Mucosa of stomach (tissue), 1 donor: ENCODE measurements around the gene TOP3B.

Experiments
- H3K27me3 ChIP-seq: one replicate; pipeline ENCODE4 v1.7.0; 2013; ENCODE audit warnings: mild to moderate bottlenecking, low read length; ENCODE audit not compliant: control insufficient read depth, insufficient read depth
- H3K36me3 ChIP-seq: one replicate; pipeline ENCODE4 v1.7.0; 2013; ENCODE audit warnings: low read length; ENCODE audit not compliant: control insufficient read depth, insufficient read depth
- H3K4me1 ChIP-seq: one replicate; pipeline ENCODE4 v1.7.0; 2013; ENCODE audit warnings: mild to moderate bottlenecking, low read length; ENCODE audit not compliant: control insufficient read depth, insufficient read depth
- H3K4me3 ChIP-seq: one replicate; pipeline ENCODE4 v1.7.0; 2013; ENCODE audit warnings: low read length
- H3K9ac ChIP-seq: one replicate; pipeline ENCODE4 v1.7.0; 2013; ENCODE audit warnings: mild to moderate bottlenecking, low read length, moderate library complexity
- H3K9me3 ChIP-seq: one replicate; pipeline ENCODE4 v1.7.0; 2013; ENCODE audit warnings: mild to moderate bottlenecking, low read length, moderate library complexity; ENCODE audit not compliant: control insufficient read depth
- donor health status: Pancreatic carcinoma.

Gene TOP3B

DNA sequence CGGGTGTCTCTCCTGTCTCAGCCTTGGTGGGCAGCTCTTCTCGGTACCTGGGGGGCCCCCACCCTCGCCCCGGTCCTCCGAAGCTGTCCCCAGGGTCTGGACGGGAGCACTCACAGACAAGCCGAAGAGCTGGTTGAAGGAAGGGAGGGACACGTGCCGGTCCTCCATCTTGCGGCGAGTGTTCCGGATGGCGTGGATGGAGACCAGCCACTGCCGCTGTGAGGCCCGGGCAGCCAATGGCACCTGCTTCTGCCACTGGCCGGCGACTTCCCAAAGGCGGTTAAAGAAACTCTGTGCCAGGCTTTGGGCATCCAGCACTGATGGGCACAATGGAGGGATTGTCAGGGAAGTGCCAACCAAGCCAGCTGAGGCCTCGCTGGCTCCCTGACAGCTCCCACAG is 48.7 kb downstream of the TOP3B start:
- H3K27me3 ChIP-seq: no peaks in the 10 kb centered on the region
- no peak overlapping the region for H3K9ac ChIP-seq
- H3K4me3 ChIP-seq: no peak overlapping the region
- peaks cover 23% of the 10 kb centered on the region for H3K4me1 ChIP-seq
- H3K36me3 ChIP-seq: peaks cover 9% of the 10 kb centered on the region
- H3K9me3 ChIP-seq: no peaks in the 10 kb centered on the region

DNA sequence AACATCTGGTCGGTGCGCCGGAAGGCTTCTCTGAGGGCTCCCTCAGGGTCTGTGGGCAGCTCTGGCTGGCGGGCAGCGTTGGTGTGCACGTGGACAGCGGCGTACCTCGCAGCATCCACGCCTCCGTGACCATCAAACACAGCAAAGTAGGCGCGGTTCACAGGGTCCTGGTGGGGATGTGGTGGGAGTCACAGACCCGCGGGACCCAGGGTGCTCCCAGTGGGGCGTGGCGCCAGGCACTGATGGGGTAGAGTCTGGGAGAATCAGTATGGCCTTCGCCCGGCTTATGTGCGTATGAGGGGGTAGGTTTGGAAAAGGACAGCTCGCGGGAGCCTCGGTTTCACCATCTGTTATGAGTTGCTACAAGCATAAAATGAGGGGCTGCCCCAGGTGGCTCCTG is 49.2 kb downstream of the TOP3B start:
- Histone ChIP-seq H3K4me1 (peaks cover 18% of the 10 kb centered on the region), H3K36me3 (peaks cover 9% of the 10 kb centered on the region), H3K9ac (no peak overlapping the region), H3K9me3 (no peaks in the 10 kb centered on the region), H3K4me3 (no peak overlapping the region), H3K27me3 (no peaks in the 10 kb centered on the region)

DNA sequence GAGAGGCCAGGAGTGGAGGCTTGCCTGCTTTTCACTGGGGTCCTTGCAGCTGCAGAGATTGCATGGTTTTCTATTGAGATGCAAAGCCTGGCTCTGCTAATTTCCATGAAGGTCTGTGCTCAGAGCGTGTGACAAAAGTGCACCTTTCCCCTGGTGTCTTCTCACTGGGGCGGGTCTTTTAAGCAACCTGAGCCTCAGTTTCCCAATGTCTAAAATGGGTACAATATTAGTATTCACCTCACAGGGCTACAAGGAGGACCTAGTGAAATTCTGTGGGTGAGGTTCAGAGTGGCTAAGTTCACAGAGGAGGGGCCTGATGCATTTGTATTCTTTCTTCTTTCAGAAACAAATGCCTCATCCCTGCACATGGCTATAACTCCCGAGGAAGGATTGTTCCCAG is 50.2 kb downstream of the TOP3B start:
- no peak overlapping the region for H3K4me3 ChIP-seq
- H3K4me1 ChIP-seq: peaks cover 9% of the 10 kb centered on the region
- no peaks in the 10 kb centered on the region for H3K27me3 ChIP-seq
- H3K9ac ChIP-seq: no peak overlapping the region
- peaks cover 9% of the 10 kb centered on the region for H3K36me3 ChIP-seq
- no peaks in the 10 kb centered on the region for H3K9me3 ChIP-seq

DNA sequence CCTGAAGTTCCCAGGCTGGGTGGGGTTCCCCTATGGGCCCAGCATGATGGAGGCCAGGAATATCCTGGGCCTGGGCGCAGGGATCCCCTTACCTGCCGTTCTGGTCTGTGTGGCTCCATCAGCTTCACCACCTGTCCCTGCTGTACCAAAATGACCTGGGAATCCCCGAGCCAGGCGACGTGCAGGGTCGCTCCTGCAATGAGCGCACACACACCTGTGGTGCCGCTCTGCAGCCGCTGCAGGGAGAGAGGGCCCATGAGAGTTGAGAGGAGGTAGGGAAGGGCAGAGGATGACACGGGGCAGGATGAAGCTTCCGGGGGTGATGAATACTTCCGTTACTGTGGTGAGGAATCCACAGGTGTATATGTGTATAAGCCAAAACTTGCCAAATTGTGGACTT is 51.5 kb downstream of the TOP3B start:
- no peaks in the 10 kb centered on the region for H3K27me3 ChIP-seq
- no peaks in the 10 kb centered on the region for H3K4me1 ChIP-seq
- H3K36me3 ChIP-seq: peaks cover 9% of the 10 kb centered on the region
- H3K4me3 ChIP-seq: no peak overlapping the region
- H3K9ac ChIP-seq: no peak overlapping the region
- H3K9me3 ChIP-seq: no peaks in the 10 kb centered on the region

DNA sequence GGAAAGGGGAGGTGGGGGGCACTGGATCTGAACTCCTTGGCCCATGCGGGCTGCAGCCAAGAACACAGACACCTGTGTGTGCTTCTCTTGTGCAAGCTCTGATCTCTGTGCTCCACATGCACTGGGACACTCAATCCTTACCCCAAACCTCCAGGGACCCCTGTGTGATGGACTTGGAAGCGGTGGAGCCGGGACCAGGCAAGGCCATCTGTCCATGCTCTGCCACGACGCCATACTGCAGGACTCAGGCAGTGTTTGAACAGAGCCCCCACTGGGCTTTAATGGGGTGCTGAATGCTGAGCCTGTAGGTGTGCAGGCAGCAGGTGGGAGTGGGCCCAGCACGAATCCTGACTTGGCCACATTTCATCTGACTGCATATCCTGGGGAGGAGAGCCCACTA is 53.3 kb downstream of the TOP3B start:
- Histone ChIP-seq H3K9me3 (no peaks in the 10 kb centered on the region), H3K4me1 (no peaks in the 10 kb centered on the region), H3K4me3 (no peak overlapping the region), H3K36me3 (peaks cover 9% of the 10 kb centered on the region), H3K27me3 (no peaks in the 10 kb centered on the region), H3K9ac (no peak overlapping the region)

DNA sequence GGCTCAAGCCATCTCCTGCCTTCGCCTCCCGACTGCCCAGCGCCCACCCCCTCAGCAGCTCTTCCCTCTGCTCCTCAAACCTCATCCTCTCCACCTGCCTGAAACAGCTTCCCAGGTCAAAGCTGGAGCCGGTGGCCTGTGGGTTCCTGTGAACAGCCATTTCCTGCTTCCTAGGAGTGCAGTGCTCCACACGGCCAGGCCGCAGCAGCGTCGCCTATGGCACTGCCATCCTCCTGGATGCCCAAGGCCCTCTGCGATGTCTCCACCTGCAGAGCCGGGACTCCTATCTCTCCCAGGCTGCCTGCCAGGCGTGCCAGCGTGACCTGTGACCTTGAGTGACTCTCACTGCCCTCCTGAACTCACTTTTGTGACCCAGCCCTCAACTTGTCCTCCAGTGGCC is 54.5 kb downstream of the TOP3B start:
- Histone ChIP-seq H3K36me3 (peaks cover 9% of the 10 kb centered on the region), H3K4me1 (no peaks in the 10 kb centered on the region), H3K9me3 (no peaks in the 10 kb centered on the region), H3K27me3 (no peaks in the 10 kb centered on the region), H3K9ac (no peak overlapping the region), H3K4me3 (no peak overlapping the region)

DNA sequence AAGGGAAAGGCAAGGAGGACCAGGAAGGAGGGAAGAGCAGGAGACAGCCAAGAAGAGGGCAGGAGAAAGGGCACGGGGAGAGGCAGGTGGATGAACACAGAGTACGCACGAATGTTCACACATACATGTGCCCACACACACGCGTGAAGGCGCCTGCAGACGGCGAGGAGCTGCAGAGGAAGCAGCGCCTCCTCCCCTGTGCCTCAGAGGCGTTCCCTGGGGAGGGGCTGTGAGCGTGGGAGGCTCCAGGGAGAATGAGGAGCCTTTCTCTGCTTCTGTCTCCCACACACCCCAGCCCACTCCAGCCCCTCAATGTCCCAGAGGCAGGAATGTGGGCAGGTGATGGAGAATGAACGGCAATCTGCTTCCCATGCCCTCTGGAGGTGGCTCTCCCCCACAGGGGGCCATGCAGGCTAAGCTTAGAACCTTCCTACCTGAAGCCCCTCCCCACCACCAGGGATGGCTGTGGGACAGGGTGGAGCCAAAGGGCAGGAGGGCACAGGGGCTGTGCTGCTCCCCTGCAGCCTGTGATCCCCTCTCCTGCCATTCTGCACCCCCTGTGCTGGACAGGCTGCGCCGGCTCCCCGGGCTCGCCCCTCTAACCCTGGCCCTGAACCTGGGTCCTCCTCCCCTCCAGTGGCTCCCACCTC is 55.3 kb downstream of the TOP3B start:
- Histone ChIP-seq H3K9ac (no peak overlapping the region), H3K27me3 (no peaks in the 10 kb centered on the region), H3K4me1 (no peaks in the 10 kb centered on the region), H3K9me3 (no peaks in the 10 kb centered on the region), H3K4me3 (no peak overlapping the region), H3K36me3 (peaks cover 7% of the 10 kb centered on the region)

DNA sequence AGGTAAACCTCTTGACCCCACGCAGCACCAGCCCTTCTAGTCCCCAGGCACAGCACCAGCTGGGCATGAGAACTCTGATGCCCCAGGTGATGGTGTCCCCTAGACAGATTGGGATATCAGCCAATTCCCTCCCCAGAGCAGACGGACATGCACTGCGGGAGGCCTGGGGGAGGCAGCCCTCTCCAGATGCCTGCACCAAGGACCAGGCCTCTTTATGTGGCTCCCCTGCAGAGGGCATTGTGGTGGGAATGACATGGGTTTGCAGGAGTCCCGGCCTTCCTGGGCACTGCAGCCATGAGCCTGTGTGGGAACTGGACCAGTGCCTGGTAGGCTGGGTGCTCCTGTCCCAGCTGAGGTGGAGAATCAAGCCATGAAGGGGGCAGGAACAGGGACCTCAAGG is 55.9 kb downstream of the TOP3B start:
- Histone ChIP-seq H3K9ac (no peak overlapping the region), H3K4me1 (no peaks in the 10 kb centered on the region), H3K36me3 (peaks cover 5% of the 10 kb centered on the region), H3K9me3 (no peaks in the 10 kb centered on the region), H3K27me3 (no peaks in the 10 kb centered on the region), H3K4me3 (no peak overlapping the region)

DNA sequence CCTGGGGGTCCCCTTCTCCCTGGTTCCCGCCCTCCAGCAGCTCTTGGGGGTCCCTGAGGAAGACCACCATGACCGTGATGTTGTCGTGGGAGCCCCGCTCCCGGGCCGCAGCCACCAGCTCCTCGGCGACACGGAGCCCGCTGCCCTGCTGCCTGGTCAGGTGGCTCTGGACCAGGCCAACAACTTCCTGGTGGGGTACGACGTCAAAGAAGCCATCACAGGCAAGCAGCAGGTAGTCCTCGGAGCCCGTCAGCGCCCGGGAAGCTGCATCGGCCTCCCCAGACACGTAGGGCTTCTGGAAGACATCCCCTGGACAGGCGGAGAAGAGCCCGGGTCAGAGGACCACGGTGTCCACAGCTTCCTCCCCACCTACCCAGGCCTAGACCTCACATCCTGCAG is 59.4 kb downstream of the TOP3B start:
- H3K9ac ChIP-seq: no peak overlapping the region
- no peaks in the 10 kb centered on the region for H3K36me3 ChIP-seq
- no peaks in the 10 kb centered on the region for H3K9me3 ChIP-seq
- H3K27me3 ChIP-seq: no peaks in the 10 kb centered on the region
- no peaks in the 10 kb centered on the region for H3K4me1 ChIP-seq
- no peak overlapping the region for H3K4me3 ChIP-seq

DNA sequence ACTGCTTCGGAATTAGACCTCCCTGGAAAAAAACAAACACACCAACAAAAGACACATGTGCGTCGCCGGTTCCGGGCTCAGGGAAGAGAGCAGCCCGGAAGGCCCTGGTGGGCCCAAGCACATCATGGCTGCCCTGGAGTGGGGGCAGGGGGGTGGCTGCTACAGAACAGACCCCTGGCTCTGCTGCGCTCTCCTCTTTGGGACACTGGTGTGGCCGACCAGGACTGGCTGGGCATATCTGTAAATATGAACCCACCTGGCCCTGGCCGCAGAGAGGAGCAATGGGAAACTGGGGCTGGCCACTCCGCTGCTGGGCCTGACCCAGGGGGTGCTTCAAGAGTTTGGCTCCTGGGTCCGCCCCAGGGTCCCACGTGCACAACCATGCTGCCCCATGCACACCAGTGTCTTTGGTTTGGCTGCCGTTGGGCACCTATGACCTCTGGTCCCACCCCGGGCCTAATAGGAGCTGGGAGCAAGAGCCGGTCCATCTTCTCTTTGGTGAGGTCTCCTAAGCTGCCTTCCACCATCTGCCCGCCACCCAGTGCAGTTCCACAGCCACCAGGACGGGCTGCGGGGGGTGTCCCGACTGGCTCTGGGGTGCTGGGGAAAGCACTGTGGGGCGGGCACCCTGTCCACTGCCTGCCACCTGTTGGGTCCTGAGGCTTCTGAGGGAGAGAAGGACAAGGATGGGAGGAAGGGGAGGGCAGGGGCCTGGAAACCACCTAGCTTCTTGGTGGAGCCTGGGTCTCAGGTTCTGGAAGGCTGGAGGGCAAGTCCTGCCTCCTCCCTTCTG is 60.0 kb downstream of the TOP3B start:
- Histone ChIP-seq H3K4me1 (no peaks in the 10 kb centered on the region), H3K9ac (no peak overlapping the region), H3K4me3 (no peak overlapping the region), H3K9me3 (no peaks in the 10 kb centered on the region), H3K27me3 (no peaks in the 10 kb centered on the region), H3K36me3 (no peaks in the 10 kb centered on the region)

DNA sequence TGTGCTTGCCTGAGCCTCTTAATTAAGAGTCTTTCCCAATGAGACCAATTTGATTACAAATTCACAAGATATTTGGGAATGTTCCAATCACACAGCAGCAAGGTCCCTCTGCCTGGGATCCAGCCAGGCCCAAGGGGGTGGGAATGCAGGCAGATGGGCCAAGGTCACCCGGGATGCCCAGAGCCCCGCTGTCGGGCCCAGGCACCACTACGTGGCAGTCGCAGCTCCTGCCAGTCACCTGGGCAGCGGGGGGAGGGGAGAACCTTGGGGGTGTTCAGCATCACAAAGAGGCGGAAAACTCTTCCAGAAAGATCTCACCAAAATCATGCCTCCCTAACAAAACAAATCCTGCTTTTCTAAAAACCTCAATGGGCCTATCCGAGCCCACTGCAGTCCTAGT is 60.9 kb downstream of the TOP3B start:
- H3K27me3 ChIP-seq: no peaks in the 10 kb centered on the region
- H3K36me3 ChIP-seq: no peaks in the 10 kb centered on the region
- no peaks in the 10 kb centered on the region for H3K9me3 ChIP-seq
- H3K4me3 ChIP-seq: no peak overlapping the region
- no peaks in the 10 kb centered on the region for H3K4me1 ChIP-seq
- H3K9ac ChIP-seq: no peak overlapping the region

DNA sequence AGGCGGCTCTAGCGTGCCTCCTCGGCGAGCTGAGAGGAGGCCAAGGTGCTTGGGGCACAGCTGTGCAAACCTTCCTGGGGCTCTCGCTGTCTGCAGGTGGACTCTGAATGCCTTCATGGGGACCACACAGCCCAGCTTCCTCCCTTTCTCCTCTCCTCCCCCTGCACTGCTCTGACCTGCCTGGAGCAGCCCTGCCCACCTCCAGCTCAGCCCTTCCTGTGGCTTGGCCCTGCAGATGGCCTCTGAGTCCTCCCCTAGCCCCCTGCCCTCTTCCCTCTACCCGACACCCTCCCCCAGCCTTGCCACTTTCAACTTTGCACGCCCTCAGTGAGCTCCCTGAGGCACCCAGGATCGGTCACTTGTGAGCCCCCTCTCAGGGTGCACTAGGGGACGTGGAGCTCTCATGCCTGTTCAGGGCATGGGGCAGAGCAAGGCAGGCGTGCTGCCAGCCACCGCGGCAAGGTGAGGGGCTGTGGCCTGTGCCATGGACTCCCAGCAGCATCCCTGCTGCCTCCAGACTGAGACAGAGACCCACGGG is 61.3 kb downstream of the TOP3B start:
- H3K36me3 ChIP-seq: no peaks in the 10 kb centered on the region
- no peaks in the 10 kb centered on the region for H3K4me1 ChIP-seq
- no peaks in the 10 kb centered on the region for H3K9me3 ChIP-seq
- no peak overlapping the region for H3K9ac ChIP-seq
- H3K27me3 ChIP-seq: no peaks in the 10 kb centered on the region
- no peak overlapping the region for H3K4me3 ChIP-seq
